Measurements from ENCODE around the gene NLGN1. TPM values are rescaled to one million over a fixed set of nuclear protein-coding genes. Genes with fewer than 3 reads are reported as not detected.

Gene NLGN1
- total RNA-seq, 1 experiment from 2014 or later = 0.85 TPM

DNA sequence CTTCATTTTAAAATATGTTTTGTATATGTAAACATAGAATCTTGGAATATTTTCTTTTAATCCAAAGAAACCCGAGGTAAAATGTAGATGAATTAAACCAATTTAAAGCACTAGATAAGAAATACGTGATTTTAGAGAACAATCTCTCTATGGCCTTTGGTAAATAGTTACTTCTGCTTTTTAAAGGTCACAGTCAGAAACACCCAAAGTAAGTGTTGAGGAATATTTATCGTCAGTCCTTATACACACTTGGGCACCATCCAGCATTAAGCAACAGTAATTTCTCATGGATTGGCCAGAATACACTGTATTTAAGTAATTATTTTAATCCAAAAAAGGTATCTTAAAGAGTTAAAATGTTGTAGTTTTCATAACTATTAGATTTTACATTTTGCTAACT is 713.2 kb downstream of the NLGN1 start:
- no TSS peak for BruUV-seq (replicated peaks)
- Histone ChIP-seq H3K4me1 (ENCODE audit: control insufficient read depth, insufficient read depth, low read length) (no peaks in the 10 kb centered on the region), H3K27me3 (ENCODE audit: control insufficient read depth, insufficient read depth, low read length) (no peaks in the 10 kb centered on the region), H3K27ac (ENCODE audit: low read length) (no peak overlapping the region), H3K36me3 (ENCODE audit: control insufficient read depth, insufficient read depth, low read length) (no peaks in the 10 kb centered on the region), H3K4me3 (ENCODE audit: low read depth in 2 of 2, low read length in 2 of 2) (no peak overlapping the region), H3K9me3 (ENCODE audit: control insufficient read depth, insufficient read depth, low read depth, low read length) (no peaks in the 10 kb centered on the region)
- ChIA-PET CTCF (no interaction called here), POLR2A (no interaction called here)
- intact Hi-C loops (cut with micrococcal nuclease; ENCODE audit: unreplicated experiment) = no loop called here
- DNase-seq (ENCODE audit: low read depth, low spot score) (no peak), ATAC-seq (no peak)
- in situ Hi-C loops (cut with HindIII; ENCODE audit: low pct_unique_long_range_greater_than_20kb, low sequenced_read_pairs) = no loop called here
- no peak for TF ChIP-seq TCF7L2 (IDR thresholded peaks at IDR 0.05; ENCODE audit: low read depth, low read length)
- TF ChIP-seq, protein P1, sequence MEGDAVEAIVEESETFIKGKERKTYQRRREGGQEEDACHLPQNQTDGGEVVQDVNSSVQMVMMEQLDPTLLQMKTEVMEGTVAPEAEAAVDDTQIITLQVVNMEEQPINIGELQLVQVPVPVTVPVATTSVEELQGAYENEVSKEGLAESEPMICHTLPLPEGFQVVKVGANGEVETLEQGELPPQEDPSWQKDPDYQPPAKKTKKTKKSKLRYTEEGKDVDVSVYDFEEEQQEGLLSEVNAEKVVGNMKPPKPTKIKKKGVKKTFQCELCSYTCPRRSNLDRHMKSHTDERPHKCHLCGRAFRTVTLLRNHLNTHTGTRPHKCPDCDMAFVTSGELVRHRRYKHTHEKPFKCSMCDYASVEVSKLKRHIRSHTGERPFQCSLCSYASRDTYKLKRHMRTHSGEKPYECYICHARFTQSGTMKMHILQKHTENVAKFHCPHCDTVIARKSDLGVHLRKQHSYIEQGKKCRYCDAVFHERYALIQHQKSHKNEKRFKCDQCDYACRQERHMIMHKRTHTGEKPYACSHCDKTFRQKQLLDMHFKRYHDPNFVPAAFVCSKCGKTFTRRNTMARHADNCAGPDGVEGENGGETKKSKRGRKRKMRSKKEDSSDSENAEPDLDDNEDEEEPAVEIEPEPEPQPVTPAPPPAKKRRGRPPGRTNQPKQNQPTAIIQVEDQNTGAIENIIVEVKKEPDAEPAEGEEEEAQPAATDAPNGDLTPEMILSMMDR (IDR thresholded peaks at IDR 0.05) = no peak
- TF ChIP-seq POLR2AphosphoS5 (IDR thresholded peaks at IDR 0.05; ENCODE audit: low read depth, low read length) = no peak
- TF ChIP-seq, protein P2, sequence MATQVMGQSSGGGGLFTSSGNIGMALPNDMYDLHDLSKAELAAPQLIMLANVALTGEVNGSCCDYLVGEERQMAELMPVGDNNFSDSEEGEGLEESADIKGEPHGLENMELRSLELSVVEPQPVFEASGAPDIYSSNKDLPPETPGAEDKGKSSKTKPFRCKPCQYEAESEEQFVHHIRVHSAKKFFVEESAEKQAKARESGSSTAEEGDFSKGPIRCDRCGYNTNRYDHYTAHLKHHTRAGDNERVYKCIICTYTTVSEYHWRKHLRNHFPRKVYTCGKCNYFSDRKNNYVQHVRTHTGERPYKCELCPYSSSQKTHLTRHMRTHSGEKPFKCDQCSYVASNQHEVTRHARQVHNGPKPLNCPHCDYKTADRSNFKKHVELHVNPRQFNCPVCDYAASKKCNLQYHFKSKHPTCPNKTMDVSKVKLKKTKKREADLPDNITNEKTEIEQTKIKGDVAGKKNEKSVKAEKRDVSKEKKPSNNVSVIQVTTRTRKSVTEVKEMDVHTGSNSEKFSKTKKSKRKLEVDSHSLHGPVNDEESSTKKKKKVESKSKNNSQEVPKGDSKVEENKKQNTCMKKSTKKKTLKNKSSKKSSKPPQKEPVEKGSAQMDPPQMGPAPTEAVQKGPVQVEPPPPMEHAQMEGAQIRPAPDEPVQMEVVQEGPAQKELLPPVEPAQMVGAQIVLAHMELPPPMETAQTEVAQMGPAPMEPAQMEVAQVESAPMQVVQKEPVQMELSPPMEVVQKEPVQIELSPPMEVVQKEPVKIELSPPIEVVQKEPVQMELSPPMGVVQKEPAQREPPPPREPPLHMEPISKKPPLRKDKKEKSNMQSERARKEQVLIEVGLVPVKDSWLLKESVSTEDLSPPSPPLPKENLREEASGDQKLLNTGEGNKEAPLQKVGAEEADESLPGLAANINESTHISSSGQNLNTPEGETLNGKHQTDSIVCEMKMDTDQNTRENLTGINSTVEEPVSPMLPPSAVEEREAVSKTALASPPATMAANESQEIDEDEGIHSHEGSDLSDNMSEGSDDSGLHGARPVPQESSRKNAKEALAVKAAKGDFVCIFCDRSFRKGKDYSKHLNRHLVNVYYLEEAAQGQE (IDR thresholded peaks at IDR 0.05; ENCODE audit: insufficient read depth in 1 of 2, low read depth in 2 of 2, low read length in 1 of 2) = no peak
- TF ChIP-seq SIN3A (IDR thresholded peaks at IDR 0.05; ENCODE audit: borderline replicate concordance, insufficient read depth, low read depth, low read length) = no peak

DNA sequence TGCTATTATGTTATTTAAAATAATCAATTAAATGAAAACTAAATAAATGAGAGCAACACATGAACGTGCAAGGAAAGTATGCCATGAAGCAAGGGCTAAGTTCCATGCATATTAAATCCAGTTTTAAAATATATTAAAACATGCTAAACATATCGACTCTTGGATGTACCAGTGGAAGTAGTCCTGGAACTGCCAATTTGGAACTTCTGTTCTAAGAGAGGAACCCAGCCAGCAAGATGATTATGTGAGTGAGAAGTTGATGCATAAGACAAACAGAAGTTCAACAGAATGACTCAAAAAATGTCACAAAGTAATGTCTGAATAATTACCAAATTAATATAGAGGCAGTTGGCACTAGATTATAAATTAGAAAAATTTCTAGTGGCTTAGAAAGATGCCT is 714.2 kb downstream of the NLGN1 start:
- no TSS peak for BruUV-seq (replicated peaks)
- no peaks in the 10 kb centered on the region for H3K27me3 ChIP-seq (ENCODE audit: control insufficient read depth, insufficient read depth, low read length)
- in situ Hi-C loops (cut with HindIII; ENCODE audit: low pct_unique_long_range_greater_than_20kb, low sequenced_read_pairs) (no loop called here), intact Hi-C loops (cut with micrococcal nuclease; ENCODE audit: unreplicated experiment) (no loop called here)
- TF ChIP-seq, protein P1 (IDR thresholded peaks at IDR 0.05) = no peak
- TF ChIP-seq, protein P2 (IDR thresholded peaks at IDR 0.05; ENCODE audit: insufficient read depth in 1 of 2, low read depth in 2 of 2, low read length in 1 of 2) = no peak
- TF ChIP-seq POLR2AphosphoS5 (IDR thresholded peaks at IDR 0.05; ENCODE audit: low read depth, low read length) = no peak
- TF ChIP-seq TCF7L2 (IDR thresholded peaks at IDR 0.05; ENCODE audit: low read depth, low read length) = no peak
- no peak for TF ChIP-seq SIN3A (IDR thresholded peaks at IDR 0.05; ENCODE audit: borderline replicate concordance, insufficient read depth, low read depth, low read length)
- ATAC-seq (no peak), DNase-seq (ENCODE audit: low read depth, low spot score) (no peak)
- H3K4me3 ChIP-seq (ENCODE audit: low read depth in 2 of 2, low read length in 2 of 2) = no peak overlapping the region
- H3K27ac ChIP-seq (ENCODE audit: low read length) = no peak overlapping the region
- no peaks in the 10 kb centered on the region for H3K36me3 ChIP-seq (ENCODE audit: control insufficient read depth, insufficient read depth, low read length)
- no peaks in the 10 kb centered on the region for H3K4me1 ChIP-seq (ENCODE audit: control insufficient read depth, insufficient read depth, low read length)
- H3K9me3 ChIP-seq (ENCODE audit: control insufficient read depth, insufficient read depth, low read depth, low read length) = no peaks in the 10 kb centered on the region
- ChIA-PET POLR2A (no interaction called here), CTCF (no interaction called here)

All from Panc1 (cell line).